ENCODE measurements around the gene SLC16A7.

SLC16A7 gene

GRCh38 chr12:59578254-59578653 is 17.6 kb upstream of the SLC16A7 start:
- no peak for TF ChIP-seq CTCF (IDR thresholded peaks at IDR 0.05; ENCODE audit: low read depth, low read length)
- TF ChIP-seq, protein P1, sequence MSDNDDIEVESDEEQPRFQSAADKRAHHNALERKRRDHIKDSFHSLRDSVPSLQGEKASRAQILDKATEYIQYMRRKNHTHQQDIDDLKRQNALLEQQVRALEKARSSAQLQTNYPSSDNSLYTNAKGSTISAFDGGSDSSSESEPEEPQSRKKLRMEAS (IDR thresholded peaks at IDR 0.05; ENCODE audit: low read depth, low read length): no peak
- no peak overlapping the region for H3K4me3 ChIP-seq (ENCODE audit: low read depth, low read length)
- no peak for DNase-seq (ENCODE audit: low read depth)

GRCh38 chr12:59579631-59580030 is 16.2 kb upstream of the SLC16A7 start:
- H3K4me3 ChIP-seq (ENCODE audit: low read depth, low read length): no peak overlapping the region
- no peak for TF ChIP-seq MYC (IDR thresholded peaks at IDR 0.05; ENCODE audit: low read depth, low read length)
- no peak for DNase-seq (ENCODE audit: low read depth)

- TF ChIP-seq POLR2A (IDR thresholded peaks at IDR 0.05; ENCODE audit: extremely low read depth, insufficient read length) (no peak), MYC (IDR thresholded peaks at IDR 0.05; ENCODE audit: low read depth, low read length) (no peak), CTCF (IDR thresholded peaks at IDR 0.05; ENCODE audit: low read depth, low read length) (no peak)
- TF ChIP-seq, protein P1 (IDR thresholded peaks at IDR 0.05; ENCODE audit: low read depth, low read length): no peak
- no peak for DNase-seq (ENCODE audit: low read depth)
- no peak overlapping the region for H3K4me3 ChIP-seq (ENCODE audit: low read depth, low read length)
These were observed 15.8 kb upstream of the SLC16A7 start for GRCh38 chr12:59580050-59580449.

- no peak for TF ChIP-seq CTCF (IDR thresholded peaks at IDR 0.05; ENCODE audit: low read depth, low read length)
- no peak for TF ChIP-seq MYC (IDR thresholded peaks at IDR 0.05; ENCODE audit: low read depth, low read length)
- TF ChIP-seq POLR2A (IDR thresholded peaks at IDR 0.05; ENCODE audit: extremely low read depth, insufficient read length): no peak
- TF ChIP-seq, protein P1 (IDR thresholded peaks at IDR 0.05; ENCODE audit: low read depth, low read length): no peak
- no peak for DNase-seq (ENCODE audit: low read depth)
- no peak overlapping the region for H3K4me3 ChIP-seq (ENCODE audit: low read depth, low read length)
These were observed 12.7 kb upstream of the SLC16A7 start for GRCh38 chr12:59583003-59583712.

GRCh38 chr12:59587710-59588109 is 8.1 kb upstream of the SLC16A7 start:
- H3K4me3 ChIP-seq (ENCODE audit: low read depth, low read length): no peak overlapping the region
- TF ChIP-seq CTCF (IDR thresholded peaks at IDR 0.05; ENCODE audit: low read depth, low read length) (no peak), POLR2A (IDR thresholded peaks at IDR 0.05; ENCODE audit: extremely low read depth, insufficient read length) (no peak), MYC (IDR thresholded peaks at IDR 0.05; ENCODE audit: low read depth, low read length) (no peak)
- TF ChIP-seq, protein P1 (IDR thresholded peaks at IDR 0.05; ENCODE audit: low read depth, low read length): no peak
- no peak for DNase-seq (ENCODE audit: low read depth)

DNA sequence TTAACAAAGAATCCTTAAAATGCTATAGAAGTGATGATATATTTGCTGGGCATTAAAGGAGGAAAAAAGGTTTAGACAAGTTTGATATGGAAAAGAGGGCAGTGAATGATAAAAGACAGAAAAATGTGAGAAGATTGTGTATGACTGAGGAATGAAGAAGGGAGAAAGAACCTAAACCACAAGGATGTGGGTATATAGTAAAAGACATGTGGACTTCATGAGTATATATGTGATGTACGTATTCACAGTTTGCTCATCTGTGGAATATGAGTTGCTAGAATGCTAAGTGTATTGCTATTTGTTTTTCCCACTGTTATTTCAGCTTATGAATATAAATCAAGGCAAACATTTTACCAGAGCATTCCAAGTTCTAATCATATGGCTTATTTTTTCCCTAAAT is 2.1 kb upstream of the SLC16A7 start:
- TF ChIP-seq CTCF (IDR thresholded peaks at IDR 0.05; ENCODE audit: low read depth, low read length): no peak
- DNase-seq (ENCODE audit: low read depth): no peak
- no peak overlapping the region for H3K4me3 ChIP-seq (ENCODE audit: low read depth, low read length)
